GM18498 (cell line): ENCODE results near the gene DPP10.
"Not testable (repeated sequence)": the region's sequence is repeated elsewhere in the genome, so short reads cannot be mapped to it uniquely, and the experiment has no call there.

ENCODE experiments used
- ATAC-seq: cut with Tn5 transposase; IDR thresholded peaks from one replicate; pipeline ENCODE4 v1.9.1; 2021; ENCODE audit warnings: mild to moderate bottlenecking, moderate library complexity; ENCODE audit not compliant: unreplicated experiment

Gene DPP10

DNA sequence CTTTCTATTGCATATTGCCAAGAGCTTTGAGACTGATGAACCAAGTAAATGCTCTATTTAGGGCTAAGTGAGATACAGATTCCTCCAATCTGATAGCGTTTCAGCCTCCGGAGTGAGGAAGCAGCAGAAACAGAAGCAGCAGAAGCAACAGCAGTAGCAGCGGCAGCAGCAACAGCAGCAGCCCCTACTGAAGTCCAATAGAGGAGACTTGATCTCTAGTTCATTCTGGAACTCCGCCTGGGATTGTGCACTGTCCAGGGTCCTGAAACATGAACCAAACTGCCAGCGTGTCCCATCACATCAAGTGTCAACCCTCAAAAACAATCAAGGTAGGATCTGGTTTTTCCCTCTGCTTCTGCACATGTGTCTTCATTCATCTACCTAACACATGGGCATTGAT, at the start of gene DPP10:
Gene DPP10 (plus strand): TSS at position 132 of the 400 bp plus-strand sequence.
- ATAC-seq, result no peak

DNA sequence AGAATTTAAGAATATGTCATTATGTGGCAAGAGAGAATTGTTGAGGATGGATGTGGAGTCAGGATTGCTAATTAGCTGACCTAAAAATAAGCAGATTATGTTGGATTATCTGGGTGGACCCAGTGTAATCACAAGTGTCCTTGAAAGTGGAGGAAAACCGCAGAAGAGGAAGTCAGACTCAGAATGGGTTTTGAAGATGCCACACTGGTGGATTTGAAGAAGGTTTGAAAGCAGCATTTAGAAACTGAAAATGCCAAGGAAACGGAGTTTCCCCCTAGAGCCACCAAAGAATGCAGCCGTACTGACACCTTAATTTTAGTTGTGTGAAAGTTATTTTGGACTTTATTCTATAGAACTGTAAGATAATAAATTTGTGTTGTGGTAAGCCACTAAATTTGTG, 41.6 kb upstream of the DPP10 start:
- no peak for ATAC-seq

DNA sequence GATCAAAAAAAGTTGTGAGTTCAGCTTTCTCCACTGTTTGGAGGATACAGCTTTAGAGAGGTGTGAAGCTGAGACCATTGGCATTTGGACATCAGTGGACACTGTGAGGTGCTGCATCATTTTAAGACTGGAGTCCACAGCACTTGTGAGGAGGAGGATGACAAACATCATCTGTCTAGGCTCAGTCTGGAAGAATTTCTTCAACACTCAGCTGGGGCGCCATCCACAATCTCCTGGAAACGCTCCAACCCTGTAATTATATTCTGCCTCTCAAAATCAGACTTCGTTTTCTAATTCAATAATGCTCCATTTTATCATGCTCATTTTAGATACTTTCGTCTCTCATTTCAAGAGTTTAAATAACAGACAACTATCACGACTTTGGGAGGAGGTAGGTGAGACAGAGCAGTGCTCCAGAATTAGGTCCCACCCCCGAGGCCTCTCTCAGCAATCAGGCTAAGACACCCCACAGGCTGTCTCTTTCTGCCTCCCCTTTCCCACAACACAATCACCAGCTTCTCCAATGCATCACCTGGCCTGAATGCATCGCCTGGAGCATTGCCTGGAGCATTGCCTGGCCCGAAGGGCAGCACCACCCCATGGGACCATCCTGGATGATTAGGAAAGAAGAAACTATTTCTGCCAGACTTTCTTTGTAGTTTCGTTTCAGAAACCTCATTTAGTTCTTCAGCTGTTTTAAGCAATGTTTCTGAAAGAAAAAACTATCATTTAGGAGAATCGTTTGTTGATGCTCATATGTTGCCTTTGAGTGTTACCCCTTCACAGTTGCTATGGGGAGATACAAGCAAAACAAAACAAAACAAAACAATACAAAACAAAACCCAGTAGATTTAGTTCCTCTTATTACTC, 37.0 kb upstream of the DPP10 start:
- ATAC-seq, result no peak

DNA sequence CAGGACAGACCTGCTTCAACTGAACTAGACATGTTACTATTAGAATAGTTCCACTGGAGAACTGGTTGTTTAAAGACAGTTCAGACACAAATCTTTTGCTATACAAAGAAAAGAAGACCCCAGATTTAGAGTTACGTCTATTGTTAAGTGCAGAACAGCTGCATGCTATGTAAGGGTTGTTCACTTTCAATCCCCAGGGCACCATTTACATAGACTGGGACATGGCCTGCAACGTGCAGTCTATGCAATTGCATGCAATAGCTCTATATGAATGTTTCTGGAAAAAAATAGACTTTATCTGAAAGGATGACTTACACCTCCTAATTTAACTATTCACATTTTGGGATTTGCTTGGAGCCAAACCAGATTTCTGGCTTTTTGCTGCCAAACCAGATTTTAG, 36.1 kb upstream of the DPP10 start:
- no peak for ATAC-seq

DNA sequence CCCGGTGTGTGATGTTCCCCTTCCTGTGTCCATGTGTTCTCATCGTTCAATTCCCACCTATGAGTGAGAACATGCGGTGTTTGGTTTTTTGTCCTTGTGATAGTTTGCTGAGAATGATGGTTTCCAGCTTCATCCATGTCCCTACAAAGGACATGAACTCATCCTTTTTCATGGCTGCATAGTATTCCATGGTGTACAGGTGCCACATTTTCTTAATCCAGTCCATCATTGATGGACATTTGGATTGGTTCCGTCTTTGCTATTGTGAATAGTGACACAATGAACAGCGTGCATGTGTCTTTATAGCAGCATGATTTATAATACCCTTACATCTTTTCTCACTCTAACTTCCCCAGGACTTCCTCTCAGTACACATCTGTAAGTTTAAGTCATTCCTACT, 35.1 kb upstream of the DPP10 start:
- not testable (repeated sequence) for ATAC-seq

DNA sequence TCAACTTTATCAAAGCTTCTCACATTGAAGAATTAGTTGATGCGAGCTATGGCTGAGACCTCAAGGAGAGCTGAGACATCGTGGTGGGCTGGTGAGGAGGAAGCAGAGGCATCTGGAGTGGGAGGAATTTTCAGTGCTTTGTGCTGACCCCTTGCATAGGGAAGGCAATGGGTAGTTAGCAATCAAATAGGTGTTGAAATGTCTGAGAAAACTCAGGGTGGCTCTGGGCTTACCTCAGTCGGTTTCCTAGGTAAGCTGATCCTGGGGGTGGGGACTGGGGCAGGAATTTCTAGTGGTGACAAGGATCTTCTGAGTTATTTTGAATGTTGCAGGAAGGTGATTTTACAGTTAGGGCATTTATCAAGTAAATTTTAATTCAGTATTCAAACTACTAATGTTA, 20.7 kb upstream of the DPP10 start:
- ATAC-seq, result no peak

DNA sequence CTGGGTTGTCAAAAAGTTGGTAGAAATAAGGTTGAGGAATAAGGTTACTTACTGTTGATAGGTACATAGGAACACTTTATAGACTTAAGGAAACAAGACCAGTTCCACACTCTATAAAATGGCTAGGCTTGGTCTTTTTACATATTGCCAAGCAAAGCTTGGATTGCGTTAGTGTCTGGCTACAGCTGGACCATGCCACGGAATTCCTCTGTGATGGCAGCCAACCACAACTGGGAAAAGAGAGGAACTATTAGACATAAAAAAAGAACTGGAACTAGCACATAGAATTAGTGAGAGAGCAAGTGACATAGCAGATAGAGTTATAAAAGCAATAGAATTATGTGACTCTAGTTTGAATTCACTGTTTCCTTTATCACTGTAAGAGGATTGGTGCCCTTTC, 17.7 kb upstream of the DPP10 start:
- no peak for ATAC-seq

DNA sequence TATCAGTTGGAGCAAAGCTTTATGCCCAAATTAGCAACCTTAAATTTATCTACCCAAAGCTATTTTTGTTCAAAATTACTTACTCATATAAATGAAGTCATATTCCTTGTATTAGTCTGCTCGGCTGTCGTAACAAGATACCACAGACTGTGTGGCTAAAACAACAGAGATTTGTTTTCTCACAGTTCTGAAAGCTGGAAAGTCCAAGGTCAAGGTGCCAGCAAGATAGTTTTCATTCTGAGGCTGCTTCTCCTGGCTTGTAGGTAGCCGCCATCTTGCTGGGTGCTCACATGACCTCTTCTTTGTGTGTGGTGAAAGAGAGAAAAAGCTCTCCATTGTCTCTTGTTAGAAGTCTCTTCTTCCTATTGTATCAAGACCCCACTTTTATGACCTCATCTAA, 15.7 kb upstream of the DPP10 start:
- no peak for ATAC-seq

DNA sequence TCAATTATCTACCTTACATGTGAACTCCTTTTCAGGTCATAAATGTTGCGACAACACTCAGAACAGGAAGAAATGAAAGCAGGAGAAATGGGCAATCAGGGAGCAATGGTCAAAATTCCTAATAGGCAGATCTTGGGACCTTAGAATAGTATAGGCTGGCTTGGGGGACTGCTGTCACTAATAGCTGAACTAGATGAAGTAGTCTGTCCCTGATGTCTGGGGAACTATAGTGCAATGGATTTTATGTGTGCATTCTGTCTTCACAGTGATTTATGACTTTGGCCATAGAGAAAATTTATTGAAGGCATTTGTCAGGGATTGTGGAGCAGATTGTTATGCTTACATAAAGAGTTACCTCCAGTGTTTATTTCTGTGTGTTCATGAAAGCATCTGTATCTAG, 6.1 kb upstream of the DPP10 start:
- no peak for ATAC-seq

DNA sequence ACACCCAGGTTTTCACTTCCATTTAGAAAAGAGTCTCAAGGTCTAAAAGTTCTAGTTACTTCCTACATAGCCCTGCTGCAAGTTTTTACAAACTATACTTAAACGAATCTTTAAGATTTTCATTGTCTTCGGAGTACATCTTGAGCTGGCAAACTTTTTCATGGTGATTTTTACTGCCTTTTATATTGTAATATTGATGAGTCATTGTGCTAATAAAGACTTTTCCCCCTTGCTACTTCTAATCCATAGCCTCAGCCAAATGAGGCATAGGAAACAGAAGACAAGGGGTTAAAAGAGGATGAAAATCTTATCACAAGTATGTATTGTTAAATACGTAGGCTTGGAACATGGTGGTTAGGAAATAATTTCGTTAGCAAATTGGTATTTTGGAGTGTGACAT, 4.1 kb downstream of the DPP10 start:
- ATAC-seq, result no peak

DNA sequence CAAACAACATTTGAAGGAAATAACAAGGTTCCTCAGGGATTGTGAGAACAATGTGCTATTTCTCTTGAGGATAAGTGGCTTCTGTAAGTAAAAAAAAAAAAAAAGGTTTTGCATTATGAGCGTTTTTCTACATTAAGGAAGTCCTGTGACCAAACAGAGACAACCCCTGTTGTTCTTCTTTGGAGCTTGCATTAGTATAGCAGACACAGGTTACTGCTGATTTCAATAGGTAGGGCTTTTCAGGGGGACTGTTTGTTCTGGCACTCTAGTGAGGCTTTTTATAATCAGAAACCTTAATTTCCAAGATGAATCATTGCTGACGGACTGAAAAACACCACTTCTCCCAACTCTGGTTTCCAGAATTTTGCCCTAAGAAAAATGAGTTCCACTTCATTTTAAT, 8.2 kb downstream of the DPP10 start:
- ATAC-seq, result no peak

DNA sequence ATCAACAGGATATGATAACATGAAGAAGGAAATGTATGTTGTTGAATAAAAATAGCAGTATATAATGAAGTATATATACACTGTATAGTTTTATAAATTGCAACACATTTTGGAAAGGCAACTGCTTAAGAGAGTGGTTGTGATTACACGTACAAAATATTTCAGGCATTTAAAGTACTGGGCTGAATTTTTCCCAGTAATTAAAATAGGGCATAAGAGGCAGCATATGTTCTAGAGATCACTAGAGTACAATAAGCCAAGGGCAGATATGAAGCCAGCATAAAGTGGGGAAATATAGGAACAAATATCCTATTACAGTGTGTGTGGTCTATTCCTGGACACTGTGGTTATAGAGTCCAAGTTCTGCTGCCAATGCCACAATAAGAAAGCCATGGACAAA, 14.1 kb downstream of the DPP10 start:
- no peak for ATAC-seq

DNA sequence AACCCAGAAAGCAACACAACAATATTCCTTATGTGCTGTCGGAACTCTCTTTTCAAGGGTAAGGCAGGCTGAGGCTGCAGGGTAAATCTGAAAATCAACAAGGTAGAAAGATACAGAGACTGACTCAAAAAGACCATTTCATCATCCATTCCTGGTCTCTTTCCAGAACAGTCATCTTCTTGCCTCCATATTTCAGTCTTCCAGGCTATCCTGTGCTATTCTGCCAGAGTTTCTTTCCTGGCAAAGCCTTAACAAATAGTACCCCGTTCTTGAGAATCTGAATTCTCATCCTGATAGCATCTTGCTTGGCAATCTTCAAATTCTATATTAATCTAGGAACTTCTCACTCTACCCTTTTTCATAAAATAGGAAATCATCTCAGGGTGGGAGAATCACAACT, 15.5 kb downstream of the DPP10 start:
- ATAC-seq, result no peak

DNA sequence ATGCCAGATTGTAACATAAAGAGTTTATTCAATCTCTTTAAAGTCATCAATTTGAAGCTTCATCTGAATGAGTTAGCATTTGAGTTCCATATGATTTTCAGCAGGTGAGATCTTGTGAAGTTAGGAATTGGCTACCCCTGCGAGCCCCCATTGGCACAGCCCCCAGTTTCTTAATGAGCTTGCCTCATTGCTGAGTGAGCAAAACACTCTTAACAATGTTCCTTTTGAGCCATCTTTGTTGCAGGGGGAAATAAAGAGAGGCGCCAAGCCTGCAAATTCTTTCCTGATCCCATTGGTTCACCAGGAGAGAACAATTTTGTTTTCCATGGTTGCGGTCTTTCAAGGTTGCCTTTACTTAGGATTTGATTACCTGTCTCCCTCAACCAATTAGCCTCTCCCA, 18.7 kb downstream of the DPP10 start:
- no peak for ATAC-seq

DNA sequence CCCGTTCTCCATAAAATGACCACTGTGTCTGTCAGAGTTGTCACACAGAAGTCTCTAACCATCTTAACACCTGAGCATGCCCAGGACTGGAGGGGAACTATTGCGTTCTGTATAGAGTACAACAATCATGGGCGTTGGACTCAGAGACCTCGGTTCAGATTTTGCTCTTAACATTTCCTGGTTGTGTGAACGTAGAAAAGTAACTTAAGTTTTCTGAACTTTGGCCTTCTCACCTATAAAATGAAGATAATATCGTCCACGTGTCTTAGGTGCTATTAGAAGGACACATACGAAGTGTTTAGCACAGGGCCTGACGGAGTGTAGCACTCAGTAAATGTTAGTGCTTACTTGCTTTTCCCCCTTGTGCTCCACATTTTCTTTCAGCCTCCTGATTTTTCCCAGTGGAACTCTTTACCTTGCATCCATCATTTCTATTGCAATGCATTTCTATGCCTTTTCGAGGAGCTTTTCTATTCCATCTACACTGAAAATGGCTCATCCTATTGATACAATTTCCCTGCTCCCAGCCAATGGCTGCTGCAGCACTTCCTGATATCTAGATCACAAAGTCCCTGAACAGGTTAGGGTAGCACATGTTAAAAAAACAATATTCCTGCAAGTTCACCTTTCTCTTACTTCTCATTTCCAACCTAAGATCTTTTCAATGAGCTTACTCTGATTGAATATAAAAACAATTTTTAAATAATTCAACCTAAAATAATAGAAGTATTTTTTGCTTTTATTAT, 22.7 kb downstream of the DPP10 start:
- no peak for ATAC-seq

DNA sequence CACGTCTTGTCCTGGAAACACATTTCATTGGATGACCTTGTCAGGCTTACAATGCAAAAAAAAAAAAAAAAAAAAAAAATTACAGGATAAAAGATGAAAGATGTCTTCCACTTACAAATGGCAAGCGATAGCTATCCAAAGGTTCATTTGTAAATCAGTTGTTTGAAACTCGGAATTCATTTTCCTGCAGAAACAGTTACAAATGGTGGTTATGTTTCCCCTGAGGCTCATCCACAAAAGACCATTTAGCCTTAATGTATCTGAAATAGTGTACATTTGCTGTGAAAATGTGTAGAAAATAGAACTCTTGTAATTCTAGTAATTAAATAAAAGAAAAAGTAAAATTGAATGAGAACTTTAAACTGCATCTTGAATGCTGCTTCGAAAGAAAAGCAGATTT, 25.9 kb downstream of the DPP10 start:
- no peak for ATAC-seq

DNA sequence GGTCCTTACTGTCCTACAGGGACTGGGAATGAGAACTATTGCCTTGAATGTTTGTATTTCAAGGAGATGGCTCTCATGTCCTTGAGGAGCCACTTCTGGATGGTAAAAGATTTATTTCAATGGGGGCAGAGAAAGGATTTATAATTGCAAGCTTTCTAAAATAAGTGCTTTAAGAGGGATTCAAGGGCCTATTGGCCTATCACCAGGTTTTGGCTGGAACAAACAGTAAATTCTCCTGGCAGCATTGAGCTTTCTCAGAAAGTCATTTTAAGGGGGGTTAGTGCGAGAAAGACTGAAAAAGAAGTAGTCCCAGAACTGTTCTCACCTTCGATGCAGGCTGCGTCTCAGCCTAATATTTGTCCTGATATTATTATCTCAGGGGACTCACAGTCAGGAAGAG, 29.8 kb downstream of the DPP10 start:
- no peak for ATAC-seq

DNA sequence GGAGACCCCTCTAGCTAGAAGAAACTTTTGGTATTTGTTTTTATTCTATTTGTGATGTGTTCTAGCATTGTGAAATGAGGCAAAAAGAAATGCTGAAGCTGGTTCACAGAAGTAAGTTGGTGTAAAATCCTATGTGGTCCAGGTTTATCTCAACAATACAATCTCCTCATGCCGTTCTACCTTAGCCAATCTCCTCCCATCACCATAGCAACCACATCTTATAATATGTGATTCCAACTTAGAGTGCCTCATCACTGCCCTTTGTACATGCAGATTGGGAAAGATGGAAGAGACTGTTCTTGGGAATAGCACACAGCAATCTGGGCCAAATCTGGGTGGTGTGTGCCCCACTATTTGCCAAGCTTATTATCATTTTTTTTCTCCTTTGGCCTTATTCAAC, 30.3 kb downstream of the DPP10 start:
- ATAC-seq, result no peak

DNA sequence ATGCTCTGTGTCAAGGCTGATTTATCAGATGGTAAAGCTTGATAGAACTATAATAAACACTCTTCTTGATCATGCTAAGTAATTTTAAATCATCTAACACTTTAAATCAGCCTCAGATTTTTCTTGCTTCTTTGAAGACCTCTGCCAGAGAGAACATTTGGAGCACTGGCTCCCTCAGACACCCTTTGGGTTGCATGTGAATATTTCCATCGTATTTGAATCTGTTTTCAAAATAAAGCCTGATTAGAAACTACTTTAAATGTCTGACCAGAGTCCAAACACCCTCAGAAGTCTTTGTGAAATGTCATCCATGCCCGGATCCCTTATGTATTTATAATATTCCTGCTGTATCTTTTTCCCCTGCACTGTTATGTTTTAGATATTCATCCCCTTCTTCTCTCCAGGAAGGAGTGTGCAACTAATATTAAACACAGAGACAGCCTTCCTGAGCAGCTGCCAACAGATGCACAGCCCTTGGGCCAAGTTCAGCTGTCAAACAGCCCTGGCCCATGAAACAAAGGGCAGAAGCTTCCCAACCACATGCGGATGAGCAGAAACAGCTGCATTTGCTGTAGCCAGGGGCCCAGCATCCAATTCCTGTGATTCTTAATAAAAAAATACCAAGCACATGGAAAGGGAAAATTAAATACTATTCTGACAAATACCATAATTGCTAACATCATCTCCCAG, 46.5 kb downstream of the DPP10 start:
- ATAC-seq, result no peak

DNA sequence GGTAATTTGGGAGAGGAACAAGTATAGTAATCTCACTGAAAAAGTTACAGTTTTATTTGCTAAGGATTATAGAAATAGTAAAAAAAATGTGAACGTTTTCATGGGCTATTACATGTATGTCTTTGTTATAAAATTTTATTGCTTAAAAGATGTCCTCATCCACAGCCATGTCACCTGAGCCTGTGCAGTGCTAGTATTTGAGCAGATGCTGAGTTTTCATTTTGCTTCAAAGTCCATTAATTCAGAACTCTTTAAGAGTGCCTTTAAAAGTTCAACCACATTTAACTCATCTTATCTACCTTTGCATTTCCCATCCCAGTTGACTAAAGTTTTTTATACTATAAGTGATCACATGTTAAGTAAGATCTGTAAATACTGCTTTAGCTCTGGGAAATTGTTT, 52.6 kb downstream of the DPP10 start:
- ATAC-seq, result no peak

DNA sequence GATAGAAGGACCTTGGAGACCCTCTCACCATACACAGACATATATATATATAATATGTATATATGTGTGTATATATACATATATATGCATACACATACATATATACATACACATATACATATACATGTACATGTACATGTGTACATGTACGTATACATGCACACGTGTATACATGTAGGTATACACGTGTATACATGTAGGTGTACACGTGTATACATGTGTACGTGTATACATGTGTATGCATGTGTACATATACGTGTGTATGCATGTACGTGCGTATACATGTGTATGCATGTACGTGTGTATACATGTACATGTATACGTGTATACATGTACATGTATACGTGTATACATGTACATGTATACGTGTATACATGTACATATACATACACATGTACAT, 54.5 kb downstream of the DPP10 start:
- no peak for ATAC-seq

DNA sequence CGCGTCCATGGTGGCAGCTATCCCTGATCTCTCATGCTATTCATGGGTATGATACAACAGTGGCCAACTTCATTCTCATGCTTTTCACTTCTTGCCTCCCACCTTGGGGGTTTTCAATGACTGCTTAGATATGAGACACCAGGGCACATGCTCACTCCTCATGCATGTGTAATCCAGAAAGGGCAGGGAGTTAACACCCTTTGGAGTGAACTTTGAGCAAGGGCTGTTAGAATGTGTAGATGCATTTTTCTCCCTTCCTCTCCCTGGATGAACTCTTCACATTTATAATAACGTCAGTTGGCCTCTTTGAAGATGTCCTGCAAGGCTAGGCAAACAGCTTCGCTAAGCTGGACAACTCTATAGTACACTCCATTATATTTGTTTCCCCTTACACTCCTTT, 56.7 kb downstream of the DPP10 start:
- no peak for ATAC-seq
